ENCODE data around the gene CDH23. TPM values are rescaled to one million over a fixed set of nuclear protein-coding genes. Genes with fewer than 3 reads are reported as not detected.

The CDH23 gene
- total RNA-seq, 1 experiment from 2014 or later = 2.9 TPM

- TF ChIP-seq E2F1 (CRISPR knock-in tag; IDR thresholded peaks at IDR 0.05) (no peak), CREB1 (CRISPR knock-in tag; IDR thresholded peaks at IDR 0.05) (no peak), AR (CRISPR knock-in tag; IDR thresholded peaks at IDR 0.05) (no peak), GRHL2 (CRISPR knock-in tag; IDR thresholded peaks at IDR 0.05; ENCODE audit: insufficient replicate concordance, severe bottlenecking) (no peak)
Measured at GRCh38 chr10:71691405-71691804, 294.7 kb downstream of the CDH23 start (continued).

GRCh38 chr10:71692598-71693306 is 296.0 kb downstream of the CDH23 start:
- Mint-ChIP-seq H3K9me3 (peaks cover 16% of the 10 kb centered on the region), H3K27ac (no peak overlapping the region), H3K36me3 (peaks cover 10% of the 10 kb centered on the region), H3K4me3 (no peak overlapping the region), H3K27me3 (ENCODE audit: low read depth) (no peaks in the 10 kb centered on the region), H3K4me1 (no peaks in the 10 kb centered on the region)
- POLR2A ChIA-PET = no interaction called here
- CTCF ChIA-PET = interaction anchor here (1.1 to 8.3 kb wide), 4 partner anchors 14 to 119 kb away, joined by 3 to 158 read pairs (median 4); no protein-coding TSS in a partner anchor
- no peak for DNase-seq (ENCODE audit: low spot score)
- ATAC-seq = no peak
- TF ChIP-seq PREB (CRISPR knock-in tag; IDR thresholded peaks at IDR 0.05; ENCODE audit: borderline replicate concordance) = no peak
- no peak for TF ChIP-seq FOXP1 (CRISPR knock-in tag; IDR thresholded peaks at IDR 0.05; ENCODE audit: borderline replicate concordance)
- no peak for TF ChIP-seq ZNF416 (CRISPR knock-in tag; IDR thresholded peaks at IDR 0.05)
- TF ChIP-seq FOXJ3 (CRISPR knock-in tag; IDR thresholded peaks at IDR 0.05; ENCODE audit: borderline replicate concordance) = no peak
- no peak for TF ChIP-seq ERG (CRISPR knock-in tag; IDR thresholded peaks at IDR 0.05)
- TF ChIP-seq ELF4 (CRISPR knock-in tag; IDR thresholded peaks at IDR 0.05; ENCODE audit: low read depth) = no peak
- TF ChIP-seq ATF6 (CRISPR knock-in tag; IDR thresholded peaks at IDR 0.05) = no peak
- no peak for TF ChIP-seq NFYB (CRISPR knock-in tag; conservative IDR thresholded peaks at IDR 0.05; ENCODE audit: low read depth)
- no peak for TF ChIP-seq CDX4 (CRISPR knock-in tag; IDR thresholded peaks at IDR 0.05; ENCODE audit: borderline replicate concordance)
- no peak for TF ChIP-seq ZBTB21 (CRISPR knock-in tag; IDR thresholded peaks at IDR 0.05; ENCODE audit: borderline replicate concordance)

Data from WTC11 (cell line).